Breast epithelium (tissue), 4 donors: ENCODE results near the gene DNM3. TPM values are rescaled to one million over a fixed set of nuclear protein-coding genes. Genes with fewer than 3 reads are reported as not detected.

Experiments used
- DNase-seq, 2 donors: peaks; one replicate each; pipeline ENCODE4 v3.0.0-alpha.2; 2019; ENCODE audit warnings: low spot score in 2 of 2
- H3K27ac ChIP-seq, 2 donors: fragments of 200-600 bp; sonication (generic) in 1 of 2; one replicate each; pipeline ENCODE4 v1.5.1; 2016 to 2019; ENCODE audit warnings: mild to moderate bottlenecking in 1 of 2
- H3K27me3 ChIP-seq, 2 donors: fragments of 200-600 bp; sonication (generic) in 1 of 2; one replicate each; pipeline versions ENCODE4 v1.5.1 to v1.6.0; 2017 to 2019; ENCODE audit warnings: control low read depth in 1 of 2, mild to moderate bottlenecking in 1 of 2
- H3K36me3 ChIP-seq: fragments of 200-600 bp; one replicate; pipeline ENCODE4 v1.5.1; 2019
- H3K4me1 ChIP-seq, 2 donors: fragments of 200-600 bp; sonication (generic); one replicate each; pipeline ENCODE4 v1.5.1; 2016 to 2019; ENCODE audit warnings: control low read depth in 1 of 2
- H3K4me3 ChIP-seq, 3 donors: fragments of 200-600 bp; sonication (generic); 1 replicate in 2 of 3; 2 replicates in 1 of 3; pipeline ENCODE4 v1.5.1; 2016 to 2019; ENCODE audit warnings: mild to moderate bottlenecking in 3 of 3, moderate library complexity in 2 of 3
- H3K9me3 ChIP-seq, 2 donors: fragments of 200-600 bp; sonication (generic) in 1 of 2; one replicate each; pipeline ENCODE4 v1.5.1; 2016 to 2019; ENCODE audit warnings: control low read depth in 1 of 2
- POLR2A ChIP-seq: fragments of 450-650 bp; IDR thresholded peaks from one replicate; pipeline ENCODE4 v1.6.1; 2016; ENCODE audit warnings: antibody characterized with exemption, mild to moderate bottlenecking, moderate library complexity
- POLR2AphosphoS5 ChIP-seq, 3 donors: sonication (generic); formaldehyde crosslinking; IDR thresholded peaks; one replicate each; pipeline ENCODE4 v1.6.1; 2017; ENCODE audit warnings: antibody characterized with exemption in 3 of 3
- intact Hi-C: fragments of 100-400 bp; cut with DNase I; formaldehyde crosslinking; loops from one replicate; pipeline ENCODE4 v1.15.1; 2023; ENCODE audit warnings: low total_unique reads
- total RNA-seq, 3 donors: library from RNA; depleted of rRNA; stranded (reverse); fragments of >200 nt; gene quantifications; one replicate each; pipeline ENCODE4 v1.1.0, GENCODE V29; 2016
- TF ChIP-seq, protein P1 (sequence below), 3 donors: fragments of 450-650 bp; IDR thresholded peaks; one replicate each; pipeline ENCODE4 v1.5.1; 2016 to 2017; ENCODE audit warnings: antibody characterized with exemption in 3 of 3, mild to moderate bottlenecking in 3 of 3, moderate library complexity in 3 of 3

Gene DNM3
- total RNA-seq, 3 donors from 2014 or later, result 5.1 to 7.5 (median 6.6) TPM

DNA sequence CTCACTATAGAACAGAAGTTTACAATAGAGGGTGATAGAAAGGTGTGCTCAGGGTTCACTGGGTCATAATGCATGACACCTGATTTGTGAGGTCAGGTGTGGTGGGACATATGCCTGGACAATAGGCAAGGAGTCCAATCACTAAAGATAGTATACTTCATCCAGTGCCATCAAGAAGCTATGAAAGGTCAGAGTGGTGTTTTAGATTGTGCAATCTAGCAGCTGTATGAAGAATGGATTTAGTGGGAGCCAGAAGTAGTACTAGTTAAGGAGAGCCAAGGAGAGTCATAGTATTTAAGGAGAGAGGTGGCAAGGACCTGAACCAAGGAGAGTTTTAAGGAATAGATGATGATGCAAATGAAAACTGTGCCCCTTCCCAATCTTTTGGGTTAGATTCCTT is 498.5 kb downstream of the DNM3 start:
- DNase-seq, result no peak
- H3K9me3 ChIP-seq, result no peaks in the 10 kb centered on the region
- H3K27ac ChIP-seq, result no peak overlapping the region
- H3K4me1 ChIP-seq, result peaks cover 3 to 5% of the 10 kb centered on the region in 2 donors
- H3K27me3 ChIP-seq, result no peaks in the 10 kb centered on the region
- TF ChIP-seq POLR2A (no peak), POLR2AphosphoS5 (IDR thresholded peaks at IDR 0.05) (no peak)
- TF ChIP-seq, protein P1, sequence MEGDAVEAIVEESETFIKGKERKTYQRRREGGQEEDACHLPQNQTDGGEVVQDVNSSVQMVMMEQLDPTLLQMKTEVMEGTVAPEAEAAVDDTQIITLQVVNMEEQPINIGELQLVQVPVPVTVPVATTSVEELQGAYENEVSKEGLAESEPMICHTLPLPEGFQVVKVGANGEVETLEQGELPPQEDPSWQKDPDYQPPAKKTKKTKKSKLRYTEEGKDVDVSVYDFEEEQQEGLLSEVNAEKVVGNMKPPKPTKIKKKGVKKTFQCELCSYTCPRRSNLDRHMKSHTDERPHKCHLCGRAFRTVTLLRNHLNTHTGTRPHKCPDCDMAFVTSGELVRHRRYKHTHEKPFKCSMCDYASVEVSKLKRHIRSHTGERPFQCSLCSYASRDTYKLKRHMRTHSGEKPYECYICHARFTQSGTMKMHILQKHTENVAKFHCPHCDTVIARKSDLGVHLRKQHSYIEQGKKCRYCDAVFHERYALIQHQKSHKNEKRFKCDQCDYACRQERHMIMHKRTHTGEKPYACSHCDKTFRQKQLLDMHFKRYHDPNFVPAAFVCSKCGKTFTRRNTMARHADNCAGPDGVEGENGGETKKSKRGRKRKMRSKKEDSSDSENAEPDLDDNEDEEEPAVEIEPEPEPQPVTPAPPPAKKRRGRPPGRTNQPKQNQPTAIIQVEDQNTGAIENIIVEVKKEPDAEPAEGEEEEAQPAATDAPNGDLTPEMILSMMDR (IDR thresholded peaks at IDR 0.05), result no peak
- H3K36me3 ChIP-seq, result no peaks in the 10 kb centered on the region
- no peak overlapping the region for H3K4me3 ChIP-seq
- intact Hi-C loops, result no loop called here

DNA sequence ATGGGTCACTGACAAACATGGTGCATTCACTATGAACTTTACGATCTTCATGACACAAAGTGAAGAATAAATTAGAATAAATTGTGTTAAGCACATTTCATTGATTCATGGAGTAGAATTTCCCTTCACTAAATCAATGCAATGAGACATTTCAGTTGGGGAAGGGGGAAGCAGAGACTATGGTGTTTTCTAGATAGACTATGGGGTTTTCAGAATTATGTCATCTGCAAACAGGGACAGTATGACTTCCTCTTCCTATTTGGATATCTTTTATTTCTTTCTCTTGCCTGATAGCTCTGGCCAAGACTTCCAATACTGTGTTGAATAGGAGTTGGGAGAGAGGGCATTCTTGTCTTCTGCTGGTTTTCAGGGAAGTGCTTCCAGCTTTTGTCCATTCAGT is 499.2 kb downstream of the DNM3 start:
- DNase-seq, result no peak
- no peak overlapping the region for H3K4me3 ChIP-seq
- intact Hi-C loops, result no loop called here
- H3K27me3 ChIP-seq, result no peaks in the 10 kb centered on the region
- H3K4me1 ChIP-seq, result peaks cover 3 to 5% of the 10 kb centered on the region in 2 donors
- no peaks in the 10 kb centered on the region for H3K9me3 ChIP-seq
- H3K36me3 ChIP-seq, result no peaks in the 10 kb centered on the region
- no peak overlapping the region for H3K27ac ChIP-seq
- TF ChIP-seq POLR2A (no peak), POLR2AphosphoS5 (IDR thresholded peaks at IDR 0.05) (no peak)
- TF ChIP-seq, protein P1 (IDR thresholded peaks at IDR 0.05), result no peak

DNA sequence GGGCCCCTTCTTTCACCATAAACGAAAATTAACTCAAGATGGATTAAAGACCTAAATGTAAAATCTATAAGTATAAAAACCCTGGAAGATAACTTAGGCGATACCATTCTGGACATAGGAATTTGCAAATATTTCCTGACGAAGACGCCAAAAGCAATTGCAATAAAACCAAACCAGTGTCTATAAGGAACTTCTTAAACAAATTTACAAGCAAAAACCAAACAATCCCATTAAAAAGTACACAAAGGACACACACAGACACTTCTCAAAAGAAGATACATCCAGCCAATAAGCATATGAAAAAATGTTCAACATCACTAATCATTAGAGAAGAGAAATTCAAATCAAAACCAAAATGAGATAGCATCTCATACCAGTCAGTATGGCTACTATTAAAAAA is 500.4 kb downstream of the DNM3 start:
- H3K27ac ChIP-seq, result no peak overlapping the region
- no peaks in the 10 kb centered on the region for H3K36me3 ChIP-seq
- intact Hi-C loops, result no loop called here
- no peak overlapping the region for H3K4me3 ChIP-seq
- no peak for TF ChIP-seq POLR2AphosphoS5 (IDR thresholded peaks at IDR 0.05)
- TF ChIP-seq, protein P1 (IDR thresholded peaks at IDR 0.05), result no peak
- H3K9me3 ChIP-seq, result no peaks in the 10 kb centered on the region
- H3K27me3 ChIP-seq, result no peaks in the 10 kb centered on the region
- H3K4me1 ChIP-seq, result peaks cover 3 to 5% of the 10 kb centered on the region in 2 donors
- DNase-seq, result no peak

DNA sequence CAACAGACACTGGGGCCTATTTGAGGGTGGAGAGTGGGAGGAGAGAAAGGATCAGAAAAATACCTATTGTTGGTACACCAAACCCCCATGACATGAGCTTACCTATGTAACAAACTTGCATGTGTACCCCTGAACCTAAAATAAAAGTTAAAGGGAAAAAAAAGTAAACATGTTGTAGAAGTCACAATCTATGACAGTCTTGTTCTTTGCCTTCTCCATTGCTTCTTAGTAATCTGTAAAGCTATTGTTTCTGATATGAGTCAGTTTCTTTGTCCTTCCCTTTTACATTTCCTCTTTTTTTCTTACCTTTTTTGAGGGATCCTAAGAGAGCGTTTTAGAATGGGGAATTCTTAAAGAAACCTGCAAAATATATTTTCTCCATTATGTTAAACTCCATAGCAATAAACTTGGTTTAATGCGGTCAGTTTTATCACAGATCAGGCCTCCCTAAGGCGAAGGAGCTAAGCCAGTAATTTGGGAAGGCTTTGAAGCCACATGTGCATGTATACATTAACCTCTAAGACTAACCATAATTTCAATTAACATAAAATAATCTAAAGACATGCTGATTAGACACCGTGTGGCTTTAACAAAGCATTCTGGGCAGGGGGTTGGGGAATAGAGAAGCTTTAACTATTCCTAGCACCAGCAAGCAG is 501.4 kb downstream of the DNM3 start:
- TF ChIP-seq POLR2AphosphoS5 (IDR thresholded peaks at IDR 0.05) (no peak), POLR2A (no peak)
- no peaks in the 10 kb centered on the region for H3K27me3 ChIP-seq
- H3K4me1 ChIP-seq, result peaks cover 3 to 5% of the 10 kb centered on the region in 2 donors
- H3K36me3 ChIP-seq, result no peaks in the 10 kb centered on the region
- peak overlapping the region in 1 of 2 donors; percentile 33 for H3K27ac ChIP-seq
- peaks cover 0 to 4% of the 10 kb centered on the region in 2 donors for H3K9me3 ChIP-seq
- no peak for DNase-seq
- H3K4me3 ChIP-seq, result no peak overlapping the region
- intact Hi-C loops, result no loop called here

DNA sequence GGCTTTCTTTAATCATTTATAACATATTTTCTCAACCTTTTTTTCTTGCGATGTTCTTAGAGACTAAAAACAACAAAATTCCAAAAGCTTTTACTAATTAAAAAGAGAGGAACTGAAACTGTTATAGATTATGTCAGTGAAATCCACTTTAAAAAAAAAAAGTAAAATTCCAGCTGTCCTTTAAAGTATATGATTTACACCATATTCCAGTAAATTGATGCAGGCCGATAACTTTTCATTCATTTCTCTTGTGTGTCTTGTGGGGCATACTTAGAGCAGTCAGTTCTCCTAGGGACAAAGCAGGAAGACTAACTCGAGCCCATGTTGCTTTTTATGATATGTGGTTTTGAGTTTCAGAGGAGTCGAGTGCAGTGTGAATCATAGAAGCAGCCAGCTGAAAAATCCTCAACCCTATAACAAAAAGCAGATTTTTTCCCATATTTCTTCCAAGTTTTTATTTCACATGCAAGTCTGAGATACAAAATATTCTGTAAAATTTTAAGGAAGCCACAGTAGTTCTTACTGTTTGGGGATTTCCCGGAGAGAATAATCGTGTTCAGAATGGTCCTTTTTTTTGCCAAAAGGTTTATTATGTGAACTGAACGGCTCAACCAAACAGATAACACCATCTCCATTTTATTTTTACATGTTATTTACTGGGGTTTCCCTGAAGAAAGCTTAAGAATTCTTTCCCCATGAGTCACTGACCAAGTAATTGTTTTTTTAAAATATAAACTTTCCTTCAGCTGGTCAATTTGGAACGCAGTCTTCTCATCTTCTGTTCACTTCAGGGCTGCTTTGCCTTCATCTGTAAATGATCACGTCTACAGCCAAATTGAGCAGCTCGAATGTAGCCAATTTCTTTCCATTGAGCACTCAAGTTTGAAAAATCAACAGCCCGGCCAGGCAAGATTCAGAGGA is 502.2 kb downstream of the DNM3 start:
- peaks cover 0 to 4% of the 10 kb centered on the region in 2 donors for H3K9me3 ChIP-seq
- DNase-seq, result no peak
- TF ChIP-seq POLR2AphosphoS5 (IDR thresholded peaks at IDR 0.05) (peak in 1 of 3 donors; percentile 1), POLR2A (no peak)
- TF ChIP-seq, protein P1 (IDR thresholded peaks at IDR 0.05), result no peak
- peaks cover 3 to 5% of the 10 kb centered on the region in 2 donors for H3K4me1 ChIP-seq
- no peaks in the 10 kb centered on the region for H3K27me3 ChIP-seq
- intact Hi-C loops, result no loop called here
- H3K4me3 ChIP-seq, result peak overlapping the region in 1 of 3 donors; percentile 4
- no peaks in the 10 kb centered on the region for H3K36me3 ChIP-seq
- H3K27ac ChIP-seq, result peak overlapping the region; percentile 43 to 65
